Sciatic nerve (tissue), 2 donors: ENCODE results near the gene TP63. TPM values are rescaled to one million over a fixed set of nuclear protein-coding genes. Genes with fewer than 3 reads are reported as not detected.
"Not testable (repeated sequence)": the region's sequence is repeated elsewhere in the genome, so short reads cannot be mapped to it uniquely, and the experiment has no call there.

Source experiments
- ATAC-seq: fragments of 200-7000 bp; cut with Tn5 transposase; one replicate; pipeline ENCODE4 v1.9.1; 2020; ENCODE audit warnings: mild to moderate bottlenecking, moderate library complexity
- DNase-seq: peaks from one replicate; pipeline ENCODE4 v3.0.0-alpha.2; 2020; ENCODE audit warnings: low spot score
- intact Hi-C: fragments of 100-400 bp; cut with DNase I; formaldehyde crosslinking; loops from one replicate; pipeline ENCODE4 v1.14.2; 2022
- total RNA-seq: library from RNA; stranded (reverse); fragmentation: NEBNext Ultra II Directional; extraction: Animal tissue kit (Norgen Biotek cat#: 25700); gene quantifications from one replicate; pipeline ENCODE4 v1.2.1, GENCODE V29; 2021
- donor health status: DM: no; HTN: no; CAD: no.
- donor health status: DM: no; HTN: no; CAD: no.

The TP63 gene
- total RNA-seq, 1 donor from 2014 or later = 7.2 TPM

DNA sequence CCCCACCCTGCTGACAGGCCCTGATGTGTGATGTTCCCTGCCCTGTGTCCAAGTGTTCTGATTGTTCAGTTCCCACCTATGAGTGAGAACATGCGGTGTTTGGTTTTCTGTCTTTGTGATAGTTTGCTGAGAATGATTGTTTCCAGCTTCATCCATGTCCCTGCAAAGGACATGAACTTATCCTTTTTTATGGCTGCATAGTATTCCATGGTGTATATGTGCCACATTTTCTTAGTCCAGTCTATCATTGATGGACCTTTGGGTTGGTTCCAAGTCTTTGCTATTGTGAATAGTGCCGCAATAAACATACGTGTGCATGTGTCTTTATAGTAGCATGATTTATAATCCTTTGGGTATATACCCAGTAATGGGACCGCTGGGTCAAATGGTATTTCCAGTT lies 119.8 kb downstream of the TP63 start:
- intact Hi-C loops, ATAC-seq, DNase-seq: not testable (repeated sequence)

DNA sequence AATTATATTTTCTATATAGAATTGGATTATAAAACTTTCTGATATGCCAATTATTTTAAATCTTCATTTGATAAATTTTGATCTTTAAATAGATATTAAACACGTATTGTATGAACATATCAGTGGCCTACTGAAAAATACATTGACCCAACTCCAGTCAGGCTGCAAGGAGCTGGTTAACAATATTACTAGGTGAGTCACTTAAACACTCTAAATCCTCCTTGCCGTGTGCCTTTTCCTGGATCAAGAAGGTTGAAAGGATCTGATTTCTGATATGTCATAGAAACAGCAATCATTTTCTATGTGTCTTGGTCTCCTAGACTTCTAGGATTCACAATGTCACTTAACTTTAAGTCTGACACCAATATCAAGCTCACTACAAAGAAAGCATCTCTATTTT lies 123.2 kb downstream of the TP63 start:
- intact Hi-C loops = no loop called here
- no peak for DNase-seq
- no peak for ATAC-seq

DNA sequence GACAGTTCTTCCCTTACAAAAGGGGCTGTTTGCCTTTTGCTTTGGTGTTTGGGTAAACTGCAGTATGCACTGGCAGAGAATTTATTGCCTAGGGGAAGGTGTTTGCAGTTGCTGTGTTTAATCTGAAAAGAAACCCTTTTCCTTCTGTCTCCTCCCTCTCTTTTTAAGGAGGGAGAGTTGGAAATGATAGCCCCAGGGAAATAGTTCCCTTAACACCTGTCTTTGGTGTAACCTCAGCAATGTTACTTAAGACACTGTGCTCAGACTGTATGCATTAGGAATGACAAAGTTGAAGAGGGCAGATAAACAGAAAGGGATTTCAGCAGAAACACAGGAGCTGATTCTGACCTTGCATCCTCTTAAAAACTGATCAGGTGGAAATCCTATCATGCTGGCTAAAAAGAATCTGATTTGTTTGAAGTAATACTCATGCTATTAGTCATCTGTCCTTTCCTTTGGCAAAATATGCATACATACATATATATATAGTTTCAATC lies 125.4 kb downstream of the TP63 start:
- ATAC-seq (no peak), DNase-seq (no peak)
- intact Hi-C loops = no loop called here

DNA sequence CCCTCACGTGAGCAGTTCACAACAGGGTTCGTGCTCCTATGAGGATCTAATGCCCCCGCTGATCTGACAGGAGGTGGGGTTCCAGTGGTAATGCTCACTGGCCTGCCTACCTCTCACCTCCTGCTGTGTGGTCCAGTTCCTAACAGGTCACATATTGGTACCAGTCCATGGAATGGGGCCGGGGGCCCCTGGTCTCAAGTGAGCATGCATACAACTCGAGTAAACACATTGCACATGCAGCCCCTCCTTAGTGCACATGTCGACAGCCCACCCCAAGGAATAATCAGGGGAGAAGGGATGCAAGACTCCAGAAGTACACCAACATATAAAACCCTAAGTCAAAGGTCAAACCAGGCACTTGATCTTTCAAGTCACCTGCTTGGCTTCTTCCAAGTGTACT lies 127.0 kb downstream of the TP63 start:
- ATAC-seq = no peak
- intact Hi-C loops = no loop called here
- no peak for DNase-seq

DNA sequence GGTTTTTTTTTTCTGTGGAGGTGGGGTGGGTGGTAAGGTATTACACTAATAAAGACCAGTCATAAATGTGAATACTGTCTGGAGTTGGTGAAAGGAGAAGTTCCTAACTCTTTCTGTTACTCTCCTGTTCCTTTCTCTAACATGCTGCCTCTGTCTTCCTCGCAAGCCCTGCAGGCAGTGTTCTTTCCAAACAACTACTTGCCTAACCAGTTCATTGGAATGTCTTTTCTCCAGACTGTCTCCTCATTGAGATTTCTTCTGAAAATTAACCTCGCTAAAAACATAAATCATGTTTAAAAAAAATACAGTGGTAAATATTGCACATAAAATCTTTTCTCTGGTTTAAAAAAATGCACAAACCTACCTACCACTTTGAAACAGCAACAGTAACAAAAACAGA lies 135.2 kb downstream of the TP63 start:
- no peak for ATAC-seq
- intact Hi-C loops = no loop called here

DNA sequence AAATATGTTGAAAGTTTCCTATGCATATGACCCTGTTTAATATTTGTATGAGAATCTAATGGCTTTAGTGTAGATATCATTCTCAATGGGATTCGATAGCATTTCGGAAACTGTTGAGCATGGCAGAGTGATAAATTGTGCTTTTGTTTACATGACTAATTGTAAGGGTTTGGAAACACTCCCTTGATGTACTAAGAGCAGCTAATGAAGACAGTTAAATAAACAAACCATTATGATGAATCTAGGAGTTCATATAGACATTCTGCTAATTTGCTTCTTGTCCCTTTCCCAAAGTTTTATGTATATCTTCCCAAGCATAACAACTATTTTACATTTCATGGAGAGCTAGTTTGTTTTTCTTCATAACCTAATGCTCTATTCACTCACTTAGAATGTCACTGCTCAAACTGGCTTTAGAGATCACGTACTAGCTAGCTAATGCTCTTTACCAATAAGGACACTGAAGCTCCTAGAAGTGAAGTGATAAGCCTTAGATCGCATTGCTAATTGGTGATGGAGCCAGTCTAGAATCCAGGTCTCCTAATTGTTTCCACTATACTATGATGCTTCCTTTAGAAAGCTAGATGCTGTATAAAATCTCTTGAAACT lies 140.8 kb downstream of the TP63 start:
- no peak for DNase-seq
- ATAC-seq = no peak
- intact Hi-C loops = no loop called here

More for the DNA sequence above, 135.2 kb downstream of the TP63 start:
- no peak for DNase-seq

DNA sequence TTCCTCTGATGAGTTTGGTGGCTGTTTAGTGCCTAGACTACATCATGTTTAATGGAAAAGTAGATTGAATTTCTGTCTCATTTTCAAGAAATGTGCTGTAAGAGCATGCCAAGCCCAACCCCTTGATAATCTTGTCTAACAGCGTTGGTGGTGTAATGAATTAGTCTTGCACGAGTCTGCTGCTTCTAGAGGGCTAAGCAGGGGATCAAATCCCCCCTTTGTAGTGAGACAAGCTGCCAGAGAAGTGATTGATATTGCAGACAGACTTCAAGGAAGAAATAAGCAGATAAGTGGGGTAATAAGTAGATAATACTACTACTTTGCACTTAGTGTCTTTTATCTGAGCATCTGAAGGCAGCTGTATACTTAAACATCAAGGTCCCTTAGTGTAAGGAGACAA lies 141.4 kb downstream of the TP63 start:
- intact Hi-C loops = no loop called here
- DNase-seq (no peak), ATAC-seq (peak; percentile 30)

DNA sequence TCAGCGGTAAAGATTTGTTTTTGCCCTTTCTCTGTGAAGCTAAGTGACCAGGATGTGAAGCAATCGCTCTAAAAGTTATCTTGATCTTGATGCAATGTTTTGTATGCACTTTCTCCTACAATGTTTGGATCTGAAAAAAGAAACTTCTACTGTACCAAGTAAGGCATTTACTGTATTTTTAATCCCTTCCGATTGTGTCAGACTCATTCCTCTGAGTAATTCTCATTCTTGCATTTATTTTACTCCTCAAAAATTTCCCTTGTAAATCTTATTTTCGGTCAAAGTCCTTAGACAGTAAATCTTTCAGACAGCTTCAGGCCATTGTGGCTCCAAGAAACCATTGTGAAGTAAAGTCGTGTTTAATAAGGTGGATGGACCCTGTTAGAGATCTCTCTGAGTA lies 141.9 kb downstream of the TP63 start:
- DNase-seq (no peak), ATAC-seq (peak; percentile 41)
- intact Hi-C loops = no loop called here

DNA sequence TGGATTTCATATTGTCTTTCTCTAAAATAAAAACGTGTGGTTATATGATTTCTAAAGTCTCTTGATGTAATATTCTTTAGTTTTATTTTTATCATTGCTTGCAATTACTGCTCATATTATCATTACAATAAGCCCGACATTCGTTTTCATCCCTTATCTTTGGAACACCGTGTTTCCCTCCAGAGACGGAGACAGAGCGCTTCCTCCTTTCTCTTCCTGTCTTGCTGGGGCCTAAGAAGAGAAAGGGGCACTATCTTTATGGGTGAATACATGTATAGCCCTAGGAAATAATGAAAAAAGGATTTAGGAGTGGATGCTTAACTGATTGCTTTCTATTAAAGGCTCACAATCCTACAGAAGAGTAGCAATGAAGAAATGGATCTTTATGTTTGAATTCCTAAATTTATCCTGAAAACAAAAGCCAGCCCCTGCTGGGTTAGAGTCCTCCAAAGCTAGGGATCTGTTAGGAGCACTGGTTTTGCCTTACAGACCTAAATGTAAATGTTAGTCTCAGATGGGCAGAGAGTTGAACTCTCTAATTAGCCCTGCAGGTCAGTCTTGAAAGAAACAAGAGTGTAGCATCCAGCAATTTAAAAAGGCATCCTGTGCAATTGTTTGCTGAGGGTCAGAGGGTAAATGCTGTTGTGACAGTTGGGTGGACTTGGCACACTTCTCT lies 145.1 kb downstream of the TP63 start:
- intact Hi-C loops = no loop called here
- ATAC-seq = no peak
- no peak for DNase-seq

DNA sequence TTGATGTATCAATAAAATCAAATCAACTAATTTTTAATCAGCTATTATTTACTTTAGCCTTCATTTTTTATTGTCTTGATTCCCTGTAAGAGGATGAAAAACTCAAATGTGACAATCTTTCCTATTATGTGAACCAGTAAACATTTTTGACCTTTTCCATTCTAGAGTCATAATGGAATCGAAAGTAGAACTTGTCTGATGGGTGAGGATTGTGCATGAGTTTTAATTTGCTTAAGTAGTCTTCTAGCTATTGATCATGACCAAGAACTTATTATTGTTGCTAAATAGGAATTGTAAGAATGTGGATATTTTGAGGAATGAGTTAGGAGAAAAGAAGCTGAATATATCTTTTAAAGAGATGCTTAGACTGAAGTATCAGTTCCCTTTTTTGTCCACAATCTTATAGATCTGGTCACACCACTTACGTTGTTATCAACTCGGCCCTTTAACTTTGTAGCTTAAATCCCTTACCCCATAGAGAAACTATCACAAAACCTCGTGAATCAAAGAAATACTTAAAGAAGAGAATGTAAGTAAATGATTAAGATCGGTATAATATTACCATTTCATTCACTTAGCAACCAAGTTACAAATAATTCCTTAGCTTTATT lies 147.3 kb downstream of the TP63 start:
- intact Hi-C loops = no loop called here
- DNase-seq (no peak), ATAC-seq (no peak)

DNA sequence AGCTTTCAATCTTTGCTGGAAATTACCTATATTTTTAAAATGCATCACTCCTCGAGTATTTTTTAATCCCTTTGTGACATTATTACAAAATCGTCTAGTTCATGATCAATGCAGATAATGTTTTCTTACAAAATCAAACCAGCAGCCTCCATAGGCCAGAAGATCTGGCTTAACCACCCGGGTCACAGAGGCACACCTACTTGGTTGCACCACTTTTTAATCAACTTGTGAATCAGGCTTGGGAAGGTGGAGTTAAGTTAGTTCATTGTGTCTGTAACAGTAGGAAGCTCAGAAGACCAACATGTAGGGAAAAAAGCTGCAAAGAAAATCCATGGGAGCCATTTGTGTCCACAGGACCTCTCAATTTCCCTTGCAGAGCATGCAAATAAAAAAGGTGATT lies 148.0 kb downstream of the TP63 start:
- intact Hi-C loops = no loop called here
- DNase-seq (no peak), ATAC-seq (no peak)

DNA sequence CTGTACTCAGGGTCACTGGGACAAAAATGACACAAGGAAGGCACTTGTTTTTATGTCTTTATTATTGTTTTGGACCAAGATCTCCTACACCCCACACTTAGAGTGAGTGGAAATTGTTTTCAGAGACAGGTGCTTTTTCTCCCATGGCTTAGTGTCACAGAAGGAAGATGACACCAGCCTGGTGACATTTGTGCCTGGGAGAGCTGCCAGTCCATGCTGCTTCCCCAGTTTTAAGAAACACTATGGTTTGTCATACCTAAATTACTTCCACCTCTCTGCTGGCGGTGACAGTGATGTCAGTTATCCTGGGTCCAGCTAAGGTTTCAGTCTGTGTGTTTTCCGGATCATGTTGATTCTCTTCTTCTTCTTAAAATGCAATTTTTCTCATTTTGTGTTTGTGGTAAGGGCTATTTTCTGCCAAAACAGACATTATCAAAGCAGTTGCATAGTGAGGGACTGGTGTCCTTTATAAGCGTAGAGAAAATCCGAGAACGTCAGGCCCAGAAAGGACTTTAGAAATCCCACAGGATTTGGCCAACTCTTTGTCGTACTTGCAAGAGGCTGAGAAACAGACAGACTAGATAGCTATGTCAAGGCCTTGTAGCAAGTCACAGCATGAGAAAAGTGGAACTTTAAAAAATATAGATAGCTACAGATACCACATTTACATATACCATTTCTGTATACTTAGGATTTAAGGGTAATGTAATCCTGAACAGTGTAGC lies 149.5 kb downstream of the TP63 start:
- DNase-seq = no peak
- ATAC-seq = no peak
- intact Hi-C loops = no loop called here

DNA sequence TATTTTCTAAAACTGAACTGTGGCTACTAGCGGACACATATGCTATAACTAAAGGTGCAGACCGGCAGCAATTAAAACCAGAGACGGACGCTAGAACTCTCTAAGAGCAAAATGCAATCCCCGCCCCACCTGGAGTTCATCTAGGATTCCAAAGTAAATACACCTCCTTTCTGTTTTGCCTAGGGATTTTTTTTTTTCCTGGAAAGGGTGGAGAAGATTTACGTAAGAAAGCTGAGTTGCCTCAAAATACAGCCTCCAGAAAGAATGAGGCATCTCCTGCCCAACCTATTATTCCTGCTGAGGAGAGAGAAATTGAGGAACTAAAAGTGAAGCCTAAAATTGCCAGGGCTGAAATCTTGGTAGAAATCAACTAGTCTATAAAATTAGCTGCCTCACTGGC lies 150.2 kb downstream of the TP63 start:
- peak; percentile 61 for ATAC-seq
- intact Hi-C loops = no loop called here
- DNase-seq = no peak

DNA sequence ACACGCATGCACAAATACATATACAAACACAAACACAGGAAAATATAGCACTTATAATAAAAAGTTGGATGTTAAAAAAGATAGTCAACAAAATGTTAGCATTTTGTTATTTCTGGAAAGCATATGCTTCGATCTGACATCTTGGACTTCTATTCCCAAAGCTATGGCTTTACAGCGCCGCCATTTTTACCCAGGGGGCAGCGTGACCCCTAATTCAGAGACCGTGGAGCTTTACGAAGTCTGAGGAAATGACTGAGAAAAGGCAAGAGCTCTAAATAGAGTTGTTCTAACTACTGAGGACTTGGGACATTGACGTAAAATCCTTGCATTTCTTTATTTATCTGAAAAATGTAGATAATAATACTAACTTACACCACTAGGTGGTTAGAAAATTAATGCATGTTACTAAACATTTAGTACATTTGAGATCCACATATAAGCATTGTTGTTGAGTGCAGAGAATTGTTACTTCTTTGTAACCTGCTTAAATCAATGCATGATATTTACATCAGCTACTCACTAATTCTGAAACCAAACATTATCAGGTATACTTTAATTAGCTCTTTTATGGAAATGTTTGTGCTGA lies 155.4 kb downstream of the TP63 start:
- ATAC-seq (no peak), DNase-seq (no peak)
- intact Hi-C loops = no loop called here

DNA sequence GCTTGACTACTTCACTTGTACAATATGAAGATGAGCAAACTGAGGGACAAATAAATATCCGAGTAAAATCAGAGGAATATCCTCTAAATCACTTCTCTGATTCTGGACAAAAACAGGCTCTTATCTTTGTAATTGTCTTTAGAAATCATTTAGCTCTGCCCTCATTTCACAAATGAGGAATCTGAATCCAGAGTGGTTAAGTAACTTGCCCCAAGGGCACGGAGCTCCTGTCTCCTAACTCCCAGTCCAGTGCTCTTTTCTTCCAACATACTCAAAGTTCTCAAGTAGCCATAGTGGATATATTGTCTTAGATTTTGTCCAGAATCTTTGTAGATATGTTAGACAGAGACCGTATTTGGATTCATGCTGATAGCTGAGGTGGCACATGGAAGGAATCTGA lies 156.0 kb downstream of the TP63 start:
- intact Hi-C loops = no loop called here
- DNase-seq (no peak), ATAC-seq (no peak)

DNA sequence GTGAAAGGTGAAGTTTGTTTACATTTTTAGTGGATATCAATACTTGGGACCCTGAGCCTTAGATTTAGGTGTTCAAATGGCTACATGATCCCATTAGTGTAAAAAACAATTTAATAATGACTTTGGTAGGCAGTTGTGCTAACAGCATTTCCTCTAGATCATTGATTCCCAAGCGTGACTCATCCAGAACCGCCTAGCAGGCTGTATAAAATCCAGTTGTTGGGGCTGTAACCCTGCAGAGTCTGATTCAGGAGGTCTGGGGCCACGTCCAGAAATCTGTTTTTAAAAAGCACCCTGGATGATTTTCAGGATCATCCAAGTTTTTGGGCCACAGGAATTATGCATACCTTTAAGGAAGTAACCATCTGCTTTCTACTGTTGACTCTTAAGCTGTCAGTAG lies 156.4 kb downstream of the TP63 start:
- intact Hi-C loops = no loop called here
- DNase-seq (no peak), ATAC-seq (no peak)

DNA sequence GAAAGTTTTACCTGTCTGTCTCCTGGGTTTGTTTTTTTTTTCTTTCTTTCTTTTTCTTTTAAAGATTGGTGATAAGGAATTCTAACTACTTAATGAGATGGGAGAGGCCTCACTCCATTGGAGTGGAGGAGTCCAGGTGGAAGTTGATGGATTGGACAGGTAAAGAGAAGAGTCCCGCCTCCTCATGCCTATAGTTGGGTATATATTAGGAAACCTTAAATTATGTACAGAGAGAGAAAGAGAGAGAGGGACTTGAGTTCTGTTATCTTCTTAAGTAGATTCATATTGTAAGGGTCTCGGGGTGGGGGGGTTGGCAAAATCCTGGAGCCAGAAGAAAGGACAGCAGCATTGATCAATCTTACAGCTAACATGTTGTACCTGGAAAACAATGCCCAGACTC lies 158.2 kb downstream of the TP63 start:
- intact Hi-C loops = no loop called here
- ATAC-seq (no peak), DNase-seq (no peak)

DNA sequence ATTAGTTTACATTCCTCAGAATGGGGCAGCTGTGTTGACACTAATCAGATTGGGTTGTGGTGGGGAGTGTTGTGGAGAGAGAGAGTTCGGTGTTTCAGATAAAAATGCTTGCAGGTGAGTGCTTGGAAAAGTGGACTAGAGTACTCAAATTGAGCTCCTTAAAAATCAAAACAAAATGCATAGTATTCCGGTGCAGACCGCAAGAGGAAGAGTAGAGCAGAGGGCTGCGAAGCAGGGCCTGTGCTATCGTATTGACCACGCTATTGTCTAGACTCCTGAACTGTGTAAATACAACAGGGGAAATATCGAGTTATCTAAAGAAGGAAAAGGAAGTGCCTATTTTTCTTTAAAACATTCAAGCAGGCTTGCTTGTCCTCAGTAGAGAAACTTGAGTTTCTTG lies 159.5 kb downstream of the TP63 start:
- DNase-seq = no peak
- no peak for ATAC-seq
- intact Hi-C loops = no loop called here

DNA sequence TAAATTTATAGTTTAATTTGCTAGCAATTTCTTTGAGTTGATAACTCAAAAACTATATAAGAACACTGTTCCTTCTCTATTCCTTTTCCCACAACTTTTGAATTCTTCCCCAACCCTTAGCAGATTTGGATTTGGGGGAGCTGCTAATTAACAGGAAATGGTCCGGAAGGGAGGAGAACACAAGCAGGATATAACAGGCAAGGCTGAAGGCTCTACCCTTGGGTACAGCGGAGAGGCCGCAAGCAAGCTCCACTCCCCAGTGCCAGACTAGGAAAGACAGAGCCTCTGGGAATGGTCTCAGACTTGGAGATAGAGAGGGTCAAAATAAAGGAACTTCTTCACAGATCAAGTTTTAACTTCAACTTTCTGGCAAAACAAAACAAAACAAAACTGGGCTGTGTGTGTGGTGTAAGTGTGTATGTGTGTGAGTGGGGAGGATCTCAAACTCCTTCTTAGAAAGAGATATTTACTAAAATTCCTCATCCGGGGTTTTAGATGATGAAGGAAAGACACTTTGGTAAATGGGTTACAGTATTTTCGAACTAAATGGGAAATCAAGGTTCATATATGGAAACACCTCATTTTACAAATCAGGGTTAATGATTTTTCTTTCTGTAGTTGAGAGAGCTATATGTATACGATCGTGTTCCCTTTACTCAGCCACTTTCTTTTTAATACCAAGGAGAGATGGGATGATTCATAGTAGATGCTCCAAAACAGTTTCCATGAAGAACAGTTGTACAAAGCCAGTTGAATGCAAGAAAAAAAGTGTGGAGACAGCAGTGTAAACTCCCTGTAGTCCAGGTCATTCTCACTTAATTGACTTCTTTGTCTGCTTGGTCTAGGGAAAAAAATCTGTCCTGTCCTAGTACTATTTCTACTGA lies 161.1 kb downstream of the TP63 start:
- ATAC-seq = no peak
- intact Hi-C loops = no loop called here
- no peak for DNase-seq
